OCI-LY3 (cell line): ENCODE results near the gene HSBP1.

Experiments
- CTCF ChIP-seq: fragments of 200-600, 300-600 bp; sonication (generic); IDR thresholded peaks from 2 replicates; pipeline ENCODE4 v1.5.1; 2014; ENCODE audit warnings: antibody characterized with exemption, low read length, low read depth
- EZH2phosphoT487 ChIP-seq: fragments of 200-600 bp; shearing (Covaris generic); IDR thresholded peaks from 2 replicates; pipeline ENCODE4 v1.6.1; 2018; ENCODE audit warnings: antibody characterized with exemption, mixed run types, low read depth

DNA sequence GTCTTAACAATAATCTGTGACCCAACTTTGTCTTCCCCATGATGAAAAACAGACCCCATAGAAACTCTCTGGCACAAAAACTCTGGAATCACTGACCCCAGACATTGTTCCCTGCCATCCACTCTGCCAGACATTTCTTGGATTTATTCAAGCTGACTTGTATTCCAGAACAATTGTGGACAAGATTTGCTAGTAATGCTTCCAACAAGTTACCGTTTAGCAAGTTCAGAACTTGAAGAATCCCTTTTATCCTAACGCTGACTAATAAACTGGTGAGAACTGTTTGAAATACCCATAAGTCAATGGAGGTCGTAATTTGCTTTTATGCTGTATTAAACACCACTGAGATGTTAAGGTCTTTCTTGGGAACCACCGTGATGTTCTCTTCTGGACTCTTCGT, 10.5 kb downstream of the HSBP1 start:
- TF ChIP-seq CTCF (no peak), EZH2phosphoT487 (no peak)
